Motor neuron (in vitro differentiated cells): ENCODE data around the gene ANKFN1. TPM values are rescaled to one million over a fixed set of nuclear protein-coding genes. Genes with fewer than 3 reads are reported as not detected.

Experiments
- ATAC-seq, 8 experiments: fragments of 200-7000 bp; cut with Tn5 transposase; replicated peaks in 6 of 8; 2 replicates each; pipeline ENCODE4 v1.8.0; 2021; ENCODE audit warnings: mild to moderate bottlenecking in 8 of 8, moderate library complexity in 8 of 8
- H3K27ac ChIP-seq, 2 donors: fragments of 250-450 bp; sonication (Bioruptor Pico); 2 replicates each; pipeline ENCODE4 v1.9.0; 2021; ENCODE audit warnings: antibody characterized with exemption in 2 of 2, mild to moderate bottlenecking in 2 of 2, moderate library complexity in 1 of 2
- H3K4me1 ChIP-seq, 2 donors: fragments of 250-450 bp; sonication (Bioruptor Pico); replicated peaks in 1 of 2; 2 replicates each; pipeline ENCODE4 v1.6.1; 2021; ENCODE audit warnings: antibody characterized with exemption in 2 of 2, mild to moderate bottlenecking in 2 of 2, moderate library complexity in 1 of 2
- H3K4me3 ChIP-seq, 5 donors: fragments of 250-450 bp; sonication (Bioruptor Pico); 2 replicates each; pipeline ENCODE4 v1.9.0; 2021; ENCODE audit warnings: antibody characterized with exemption in 5 of 5, mild to moderate bottlenecking in 5 of 5, moderate library complexity in 4 of 5
- WGBS, 10 experiments: fragments of 450-650 bp; shearing (Covaris generic); methylation state at CpG; one replicate each; pipeline ENCODE4 v1.0.0; 2022; 5-methylcytosine and 5-hydroxymethylcytosine counted together
- in situ Hi-C, 9 experiments: fragments of 400-800 bp; cut with MboI; loops; one replicate each; pipeline ENCODE4 v1.15.0; 2021; ENCODE audit warnings: low sequenced_read_pairs in 9 of 9, low pct_unique_long_range_greater_than_20kb in 2 of 9; ENCODE audit not compliant: unreplicated experiment in 9 of 9
- total RNA-seq, 8 experiments: library from RNA; unstranded; fragments of 300-600 nt; gene quantifications; 2 replicates each; pipeline versions ENCODE4 v1.2.3 to v1.2.4, GENCODE V29; 2022

Gene ANKFN1, protein sequence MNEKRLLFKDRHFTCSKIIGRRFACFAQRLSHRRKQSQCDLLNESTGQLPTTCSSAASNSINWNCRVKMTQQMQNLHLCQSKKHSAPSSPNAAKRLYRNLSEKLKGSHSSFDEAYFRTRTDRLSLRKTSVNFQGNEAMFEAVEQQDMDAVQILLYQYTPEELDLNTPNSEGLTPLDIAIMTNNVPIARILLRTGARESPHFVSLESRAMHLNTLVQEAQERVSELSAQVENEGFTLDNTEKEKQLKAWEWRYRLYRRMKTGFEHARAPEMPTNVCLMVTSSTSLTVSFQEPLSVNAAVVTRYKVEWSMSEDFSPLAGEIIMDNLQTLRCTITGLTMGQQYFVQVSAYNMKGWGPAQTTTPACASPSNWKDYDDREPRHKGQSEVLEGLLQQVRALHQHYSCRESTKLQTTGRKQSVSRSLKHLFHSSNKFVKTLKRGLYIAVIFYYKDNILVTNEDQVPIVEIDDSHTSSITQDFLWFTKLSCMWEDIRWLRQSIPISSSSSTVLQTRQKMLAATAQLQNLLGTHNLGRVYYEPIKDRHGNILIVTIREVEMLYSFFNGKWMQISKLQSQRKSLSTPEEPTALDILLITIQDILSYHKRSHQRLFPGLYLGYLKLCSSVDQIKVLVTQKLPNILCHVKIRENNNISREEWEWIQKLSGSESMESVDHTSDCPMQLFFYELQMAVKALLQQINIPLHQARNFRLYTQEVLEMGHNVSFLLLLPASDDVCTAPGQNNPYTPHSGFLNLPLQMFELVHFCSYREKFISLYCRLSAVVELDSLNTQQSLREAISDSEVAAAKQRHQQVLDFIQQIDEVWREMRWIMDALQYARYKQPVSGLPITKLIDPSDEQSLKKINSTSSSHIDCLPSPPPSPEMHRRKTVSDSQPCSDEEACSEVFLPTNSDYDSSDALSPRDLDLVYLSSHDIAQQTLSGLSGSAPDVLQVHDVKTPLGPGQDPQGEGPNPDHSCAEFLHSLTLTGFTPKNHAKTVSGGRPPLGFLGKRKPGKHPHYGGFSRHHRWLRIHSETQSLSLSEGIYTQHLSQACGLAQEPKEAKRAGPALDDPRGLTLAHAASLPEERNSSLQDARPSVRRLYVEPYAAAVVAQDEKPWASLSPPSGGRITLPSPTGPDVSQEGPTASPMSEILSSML
- 10 to 100 TPM in 1 of 8 experiments, 1 to 10 TPM in 3, under 1 TPM in 3, not detected in 1; 0.35 to 19.2 (median 1.1) TPM for total RNA-seq

GRCh38 chr17:56152874-56153602 is at the start of gene ANKFN1:
Gene ANKFN1, plus strand, starts transcription at chr17:56153475. Its CDS starts 59,193 bp downstream, at chr17:56212668.
- in situ Hi-C loops = no loop called here
- Histone ChIP-seq H3K27ac (peak within 1 kb of the TSS in 1 of 2 donors; percentile 3), H3K4me1 (peaks cover 4 to 8% of the 10 kb centered on the region in 2 donors), H3K4me3 (peak within 1 kb of the TSS in 1 of 5 donors; percentile 19)
- 30 to 73% (median 57%) methylated on average over 2 to 10 of the region's 11 CpGs; no CpG with 5 or more reads in 1 of the 10 experiments for WGBS, 10 experiments
- ATAC-seq = peak in 5 of 8 experiments; percentile 47 to 98 (median 71)

DNA sequence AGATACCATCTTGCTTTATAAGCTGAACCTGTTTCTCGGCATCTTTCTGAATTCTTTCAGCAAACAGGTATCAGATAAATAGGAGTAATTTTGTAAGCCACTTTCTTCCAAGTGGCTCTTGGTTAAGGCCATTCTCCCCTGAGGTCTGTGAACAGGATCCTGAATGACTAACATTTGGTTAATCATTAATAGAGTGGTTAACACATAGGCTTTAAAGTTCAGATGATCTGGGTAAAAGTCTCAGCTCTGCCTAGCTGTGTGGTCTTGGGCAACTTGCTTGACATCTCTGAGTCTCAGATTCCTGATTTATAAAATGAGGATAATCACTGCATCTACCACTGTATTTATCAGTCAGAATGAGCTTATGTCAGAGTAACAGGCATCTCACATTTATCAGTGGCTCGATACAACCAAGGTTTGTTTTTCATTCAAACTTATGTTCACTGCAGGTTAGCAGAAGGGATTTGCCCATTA is 44.4 kb upstream of the ANKFN1 start:
- no peak overlapping the region for H3K27ac ChIP-seq
- in situ Hi-C loops = loop anchor here in 1 of 9 experiments (25.0 kb wide), 1 partner anchor 272 kb away; no protein-coding TSS in a partner anchor
- no peak for ATAC-seq
- no peaks in the 10 kb centered on the region for H3K4me1 ChIP-seq
- 53 to 100% (median 83%) methylated on average over 1 to 2 of the region's 2 CpGs; no CpG with 5 or more reads in 3 of the 10 experiments for WGBS, 10 experiments
- H3K4me3 ChIP-seq = no peak overlapping the region

DNA sequence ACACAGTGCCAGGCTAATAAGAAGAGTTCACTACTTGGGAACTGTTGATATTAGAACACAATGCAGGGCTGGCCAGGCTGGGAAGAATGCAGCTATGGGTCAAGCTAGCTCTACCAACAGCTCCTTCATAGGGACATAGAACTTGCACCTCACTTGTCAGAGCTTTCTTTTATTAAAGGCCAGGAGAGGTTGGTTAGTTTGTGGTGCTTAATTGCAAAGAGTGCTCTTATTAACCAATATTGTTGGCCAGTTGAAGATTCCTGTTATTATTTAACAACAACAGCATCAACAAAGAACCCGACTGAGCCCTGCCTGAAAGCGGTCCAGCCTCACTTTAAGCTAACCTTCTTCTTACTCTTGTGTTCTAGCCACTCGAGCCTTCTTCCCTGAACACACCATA is 43.4 kb upstream of the ANKFN1 start:
- no peak for ATAC-seq
- WGBS, 10 experiments = 0 to 100% (median 56%) methylated on average over 1 to 3 of the region's 3 CpGs; no CpG with 5 or more reads in 2 of the 10 experiments
- no peak overlapping the region for H3K4me3 ChIP-seq
- in situ Hi-C loops = loop anchor here in 1 of 9 experiments (25.0 kb wide), 1 partner anchor 273 kb away; no protein-coding TSS in a partner anchor
- H3K27ac ChIP-seq = no peak overlapping the region
- H3K4me1 ChIP-seq = no peaks in the 10 kb centered on the region

GRCh38 chr17:56110463-56111135 is 42.7 kb upstream of the ANKFN1 start:
- in situ Hi-C loops = loop anchor here in 1 of 9 experiments (25.0 kb wide), 1 partner anchor 273 kb away; no protein-coding TSS in a partner anchor
- no peak overlapping the region for H3K4me3 ChIP-seq
- H3K27ac ChIP-seq = no peak overlapping the region
- H3K4me1 ChIP-seq = no peaks in the 10 kb centered on the region
- peak in 1 of 8 experiments; percentile 95 for ATAC-seq
- WGBS, 10 experiments = 38 to 100% (median 76%) methylated on average over 1 to 4 of the region's 4 CpGs

GRCh38 chr17:56111706-56112485 is 41.4 kb upstream of the ANKFN1 start:
- peak in 3 of 8 experiments; percentile 21 to 78 (median 29) for ATAC-seq
- in situ Hi-C loops = loop anchor here in 1 of 9 experiments (25.0 kb wide), 1 partner anchor 275 kb away; no protein-coding TSS in a partner anchor
- no peaks in the 10 kb centered on the region for H3K4me1 ChIP-seq
- H3K4me3 ChIP-seq = no peak overlapping the region
- H3K27ac ChIP-seq = no peak overlapping the region
- 0 to 83% (median 42%) methylated on average over 1 to 3 of the region's 3 CpGs; no CpG with 5 or more reads in 1 of the 10 experiments for WGBS, 10 experiments

- 0 to 100% (median 31%) methylated on average over 1 to 2 of the region's 2 CpGs; no CpG with 5 or more reads in 2 of the 10 experiments for WGBS, 10 experiments
- no peak overlapping the region for H3K4me3 ChIP-seq
- no peak for ATAC-seq
- in situ Hi-C loops = loop anchor here in 1 of 9 experiments (25.0 kb wide), 1 partner anchor 276 kb away; no protein-coding TSS in a partner anchor
- H3K4me1 ChIP-seq = no peaks in the 10 kb centered on the region
- no peak overlapping the region for H3K27ac ChIP-seq
Measured at GRCh38 chr17:56113486-56113885, 39.8 kb upstream of the ANKFN1 start.

- in situ Hi-C loops = loop anchor here in 1 of 9 experiments (25.0 kb wide), 1 partner anchor 277 kb away; no protein-coding TSS in a partner anchor
Measured at GRCh38 chr17:56114469-56114868, 38.8 kb upstream of the ANKFN1 start.

GRCh38 chr17:56119191-56119590 is 34.1 kb upstream of the ANKFN1 start:
- no peak for ATAC-seq
- Histone ChIP-seq H3K27ac (no peak overlapping the region), H3K4me3 (no peak overlapping the region), H3K4me1 (no peaks in the 10 kb centered on the region)
- 0 to 64% (median 39%) methylated on average over 1 to 2 of the region's 2 CpGs; no CpG with 5 or more reads in 2 of the 10 experiments for WGBS, 10 experiments
- in situ Hi-C loops = loop anchor here in 1 of 9 experiments (25.0 kb wide), 1 partner anchor 282 kb away; no protein-coding TSS in a partner anchor

More at GRCh38 chr17:56114469-56114868, 38.8 kb upstream of the ANKFN1 start:
- Histone ChIP-seq H3K4me1 (no peaks in the 10 kb centered on the region), H3K4me3 (no peak overlapping the region), H3K27ac (no peak overlapping the region)
- WGBS, 10 experiments = 17 to 88% (median 64%) methylated on average over 1 of the region's 1 CpG; no CpG with 5 or more reads in 5 of the 10 experiments
- ATAC-seq = peak in 1 of 8 experiments; percentile 27

DNA sequence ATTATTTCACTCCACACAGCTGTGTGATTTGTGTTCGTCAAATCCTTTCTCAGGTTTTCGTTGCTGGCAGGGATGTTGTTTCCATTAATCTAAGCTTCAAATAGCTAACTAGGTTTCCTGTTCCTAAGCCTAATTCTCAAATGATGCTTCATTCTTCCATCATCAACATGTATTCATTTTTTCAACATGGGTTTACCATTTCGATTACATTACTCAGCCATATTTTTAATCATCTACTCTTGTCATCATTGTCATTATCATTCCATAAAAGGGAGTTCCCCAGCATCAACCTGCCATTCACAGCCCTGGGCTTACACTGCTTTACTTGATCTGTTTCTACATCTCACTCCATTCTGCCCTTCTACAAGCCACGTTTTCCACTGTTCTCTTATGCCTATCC is 33.3 kb upstream of the ANKFN1 start:
- Histone ChIP-seq H3K27ac (no peak overlapping the region), H3K4me3 (no peak overlapping the region), H3K4me1 (no peaks in the 10 kb centered on the region)
- WGBS, 10 experiments = 40 to 90% (median 72%) methylated on average over 2 to 4 of the region's 4 CpGs
- in situ Hi-C loops = loop anchor here in 1 of 9 experiments (10.0 to 25.0 kb wide), 3 partner anchors 195 to 365 kb away; no protein-coding TSS in a partner anchor
- ATAC-seq = no peak

- in situ Hi-C loops = loop anchor here in 1 of 9 experiments (10.0 to 25.0 kb wide), 3 partner anchors 193 to 363 kb away; no protein-coding TSS in a partner anchor
- Histone ChIP-seq H3K4me3 (no peak overlapping the region), H3K27ac (no peak overlapping the region), H3K4me1 (no peaks in the 10 kb centered on the region)
- WGBS, 10 experiments = 18 to 93% (median 83%) methylated on average over 4 to 9 of the region's 9 CpGs
- peak in 2 of 8 experiments; percentile 76 to 79 for ATAC-seq
Measured at GRCh38 chr17:56121191-56122051, 31.9 kb upstream of the ANKFN1 start.
